Endothelial cell of umbilical vein (primary cell): ENCODE measurements around the gene UBE2D3.

Experiments used
- EZH2 ChIP-seq: IDR thresholded peaks from 2 replicates; pipeline ENCODE4 v1.6.1; 2012; ENCODE audit warnings: borderline replicate concordance, low read depth, mild to moderate bottlenecking, moderate library complexity, low read length, inconsistent platforms; ENCODE audit not compliant: severe bottlenecking
- FOS ChIP-seq: IDR thresholded peaks from 2 replicates; pipeline ENCODE4 v1.6.1; 2011; ENCODE audit warnings: mild to moderate bottlenecking, low read length, moderate library complexity, borderline replicate concordance; ENCODE audit not compliant: insufficient read depth
- POLR2A ChIP-seq: IDR thresholded peaks from 2 replicates; pipeline ENCODE4 v1.6.1; 2012; ENCODE audit warnings: low read depth, mild to moderate bottlenecking, control low read depth, low read length
- POLR2AphosphoS5 ChIP-seq: IDR thresholded peaks from 2 replicates; pipeline ENCODE4 v1.6.1; 2012; ENCODE audit warnings: low read depth, mild to moderate bottlenecking, control low read depth, low read length, moderate library complexity; ENCODE audit not compliant: insufficient read depth
- TF ChIP-seq, protein P1 (sequence below), 2 donors: IDR thresholded peaks; 1 replicate in 1 of 2; 2 replicates in 1 of 2; pipeline ENCODE4 v1.5.1; 2011; ENCODE audit warnings: low read length in 2 of 2, mild to moderate bottlenecking in 2 of 2, moderate library complexity in 2 of 2, control low read depth in 1 of 2, inconsistent platforms in 1 of 2, low read depth in 1 of 2; ENCODE audit not compliant: insufficient read depth in 1 of 2; ENCODE audit errors: extremely low read depth in 1 of 2
- TF ChIP-seq, protein P2 (sequence below): IDR thresholded peaks from 2 replicates; pipeline ENCODE4 v1.6.1; 2011; ENCODE audit not compliant: insufficient read depth, insufficient read length

DNA sequence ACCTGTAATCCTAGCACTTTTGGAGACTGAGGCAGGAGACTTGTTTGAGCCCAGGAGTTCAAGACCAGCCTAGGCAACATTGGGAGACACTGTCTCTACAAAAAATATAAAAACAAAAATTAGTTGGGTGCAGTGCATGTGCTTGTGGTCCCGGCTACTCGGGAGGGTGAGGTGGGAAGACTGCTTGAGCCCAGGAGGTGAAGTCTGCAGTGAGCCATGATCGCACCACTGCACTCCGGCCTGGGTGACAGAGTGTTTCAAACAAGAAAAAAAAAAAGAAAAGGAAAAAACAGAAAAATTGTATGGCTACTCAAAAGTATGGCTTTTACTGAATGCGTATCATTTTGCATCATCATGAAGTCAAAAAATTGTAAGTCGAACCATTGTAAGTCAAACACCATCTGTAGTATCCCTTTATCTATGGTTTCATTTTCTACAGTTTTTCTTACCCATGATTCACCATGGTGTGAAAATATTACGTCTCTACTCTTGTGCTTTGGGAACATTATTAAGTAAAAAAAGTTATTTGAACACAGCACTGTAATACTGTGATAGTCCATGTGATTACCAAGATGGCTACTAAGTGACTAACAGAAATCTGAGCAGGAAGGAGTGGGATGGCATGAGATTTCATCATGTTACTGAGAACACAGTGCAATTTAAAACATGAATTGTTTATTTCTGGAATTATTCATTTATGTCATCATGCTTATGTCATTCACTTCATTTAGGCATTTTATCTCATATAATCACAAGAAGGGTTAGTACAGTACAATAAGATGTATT lies 40.1 kb downstream of the UBE2D3 start:
- TF ChIP-seq, protein P1, sequence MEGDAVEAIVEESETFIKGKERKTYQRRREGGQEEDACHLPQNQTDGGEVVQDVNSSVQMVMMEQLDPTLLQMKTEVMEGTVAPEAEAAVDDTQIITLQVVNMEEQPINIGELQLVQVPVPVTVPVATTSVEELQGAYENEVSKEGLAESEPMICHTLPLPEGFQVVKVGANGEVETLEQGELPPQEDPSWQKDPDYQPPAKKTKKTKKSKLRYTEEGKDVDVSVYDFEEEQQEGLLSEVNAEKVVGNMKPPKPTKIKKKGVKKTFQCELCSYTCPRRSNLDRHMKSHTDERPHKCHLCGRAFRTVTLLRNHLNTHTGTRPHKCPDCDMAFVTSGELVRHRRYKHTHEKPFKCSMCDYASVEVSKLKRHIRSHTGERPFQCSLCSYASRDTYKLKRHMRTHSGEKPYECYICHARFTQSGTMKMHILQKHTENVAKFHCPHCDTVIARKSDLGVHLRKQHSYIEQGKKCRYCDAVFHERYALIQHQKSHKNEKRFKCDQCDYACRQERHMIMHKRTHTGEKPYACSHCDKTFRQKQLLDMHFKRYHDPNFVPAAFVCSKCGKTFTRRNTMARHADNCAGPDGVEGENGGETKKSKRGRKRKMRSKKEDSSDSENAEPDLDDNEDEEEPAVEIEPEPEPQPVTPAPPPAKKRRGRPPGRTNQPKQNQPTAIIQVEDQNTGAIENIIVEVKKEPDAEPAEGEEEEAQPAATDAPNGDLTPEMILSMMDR (IDR thresholded peaks at IDR 0.05; ENCODE audit: extremely low read depth in 1 of 2, insufficient read depth in 1 of 2, low read depth in 1 of 2, low read length in 2 of 2): no peak
- TF ChIP-seq POLR2AphosphoS5: no peak
- TF ChIP-seq POLR2A: no peak
- TF ChIP-seq, protein P2, sequence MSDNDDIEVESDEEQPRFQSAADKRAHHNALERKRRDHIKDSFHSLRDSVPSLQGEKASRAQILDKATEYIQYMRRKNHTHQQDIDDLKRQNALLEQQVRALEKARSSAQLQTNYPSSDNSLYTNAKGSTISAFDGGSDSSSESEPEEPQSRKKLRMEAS: no peak
- TF ChIP-seq EZH2: no peak
- no peak for TF ChIP-seq FOS
